ENCODE measurements around the gene CCDC69.

GRCh38 chr5:151200913-151201595 lies 22.8 kb downstream of the CCDC69 start:
- no peak for TF ChIP-seq EZH2 (IDR thresholded peaks at IDR 0.05; ENCODE audit: borderline replicate concordance, low read length)
- no peak for TF ChIP-seq CTCF (IDR thresholded peaks at IDR 0.05; ENCODE audit: low read length)

Measured in OCI-LY1 (cell line).